Measurements from ENCODE around the gene INSYN2B. TPM values are rescaled to one million over a fixed set of nuclear protein-coding genes. Genes with fewer than 3 reads are reported as not detected.
A peak's percentile ranks its signal among the peaks of the same experiment; 100 is the strongest.

INSYN2B gene
- total RNA-seq, 3 donors from 2014 or later (not counting 1 experiment from before 2014, with no cell fraction given), result not detected

GRCh38 chr5:169943026-169943425, 37.3 kb downstream of the INSYN2B start:
- Mint-ChIP-seq H3K9me3 (no peaks in the 10 kb centered on the region), H3K4me1 (peaks cover 37 to 57% of the 10 kb centered on the region in 2 donors), H3K27ac (peak overlapping the region in 1 of 2 donors; percentile 73), H3K27me3 (ENCODE audit: low read depth in 2 of 2) (no peaks in the 10 kb centered on the region), H3K4me3 (no peak overlapping the region), H3K36me3 (no peaks in the 10 kb centered on the region)
- ATAC-seq, result no peak
- TF ChIP-seq, protein P1, sequence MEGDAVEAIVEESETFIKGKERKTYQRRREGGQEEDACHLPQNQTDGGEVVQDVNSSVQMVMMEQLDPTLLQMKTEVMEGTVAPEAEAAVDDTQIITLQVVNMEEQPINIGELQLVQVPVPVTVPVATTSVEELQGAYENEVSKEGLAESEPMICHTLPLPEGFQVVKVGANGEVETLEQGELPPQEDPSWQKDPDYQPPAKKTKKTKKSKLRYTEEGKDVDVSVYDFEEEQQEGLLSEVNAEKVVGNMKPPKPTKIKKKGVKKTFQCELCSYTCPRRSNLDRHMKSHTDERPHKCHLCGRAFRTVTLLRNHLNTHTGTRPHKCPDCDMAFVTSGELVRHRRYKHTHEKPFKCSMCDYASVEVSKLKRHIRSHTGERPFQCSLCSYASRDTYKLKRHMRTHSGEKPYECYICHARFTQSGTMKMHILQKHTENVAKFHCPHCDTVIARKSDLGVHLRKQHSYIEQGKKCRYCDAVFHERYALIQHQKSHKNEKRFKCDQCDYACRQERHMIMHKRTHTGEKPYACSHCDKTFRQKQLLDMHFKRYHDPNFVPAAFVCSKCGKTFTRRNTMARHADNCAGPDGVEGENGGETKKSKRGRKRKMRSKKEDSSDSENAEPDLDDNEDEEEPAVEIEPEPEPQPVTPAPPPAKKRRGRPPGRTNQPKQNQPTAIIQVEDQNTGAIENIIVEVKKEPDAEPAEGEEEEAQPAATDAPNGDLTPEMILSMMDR (IDR thresholded peaks at IDR 0.05), result no peak
- DNase-seq, result no peak
- Histone ChIP-seq H3K9me3 (ENCODE audit: control insufficient read depth, insufficient read depth, low read length) (no peaks in the 10 kb centered on the region), H3K27ac (ENCODE audit: low read length) (no peak overlapping the region), H3K36me3 (ENCODE audit: control insufficient read depth, insufficient read depth, low read length) (no peaks in the 10 kb centered on the region), H3K4me3 (ENCODE audit: low read length) (no peak overlapping the region), H3K4me1 (ENCODE audit: control insufficient read depth, insufficient read depth, low read length) (peaks cover 12% of the 10 kb centered on the region), H3K27me3 (ENCODE audit: control insufficient read depth, insufficient read depth, low read length) (no peaks in the 10 kb centered on the region)
- 98% methylated on average over 4 of the region's 4 CpGs for WGBS (ENCODE audit: insufficient coverage)
- intact Hi-C loops (cut with micrococcal nuclease), result no loop called here

DNA sequence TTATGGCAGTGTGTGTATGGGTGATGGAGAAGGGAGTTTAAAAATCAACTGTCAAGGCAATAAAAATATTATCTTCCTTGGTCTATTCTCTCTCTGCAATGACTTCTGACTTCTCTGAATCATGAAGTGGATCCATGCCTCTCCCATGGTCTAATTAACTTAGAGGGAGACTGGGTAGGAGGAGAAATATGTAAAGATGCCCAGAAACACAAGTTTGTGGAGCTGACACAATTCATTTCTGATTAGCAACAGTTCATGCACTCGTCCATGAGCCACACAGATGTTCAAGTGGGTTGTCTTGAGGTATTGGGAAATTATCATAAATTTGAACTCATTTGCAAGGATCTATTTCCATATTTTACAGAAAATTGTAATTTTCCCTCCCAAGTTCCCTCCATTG, 38.1 kb downstream of the INSYN2B start:
- 91% methylated on average over 1 of the region's 1 CpG for WGBS (ENCODE audit: insufficient coverage)
- TF ChIP-seq, protein P1 (IDR thresholded peaks at IDR 0.05), result no peak
- intact Hi-C loops (cut with micrococcal nuclease), result no loop called here
- Mint-ChIP-seq H3K9me3 (no peaks in the 10 kb centered on the region), H3K27ac (peak overlapping the region in 1 of 2 donors; percentile 66), H3K4me3 (no peak overlapping the region), H3K4me1 (peaks cover 37 to 57% of the 10 kb centered on the region in 2 donors), H3K36me3 (no peaks in the 10 kb centered on the region), H3K27me3 (ENCODE audit: low read depth in 2 of 2) (no peaks in the 10 kb centered on the region)
- DNase-seq (no peak), ATAC-seq (no peak)
- no peaks in the 10 kb centered on the region for H3K36me3 ChIP-seq (ENCODE audit: control insufficient read depth, insufficient read depth, low read length)
- H3K4me1 ChIP-seq (ENCODE audit: control insufficient read depth, insufficient read depth, low read length), result peaks cover 12% of the 10 kb centered on the region
- no peak overlapping the region for H3K27ac ChIP-seq (ENCODE audit: low read length)
- no peaks in the 10 kb centered on the region for H3K27me3 ChIP-seq (ENCODE audit: control insufficient read depth, insufficient read depth, low read length)
- H3K4me3 ChIP-seq (ENCODE audit: low read length), result no peak overlapping the region
- no peaks in the 10 kb centered on the region for H3K9me3 ChIP-seq (ENCODE audit: control insufficient read depth, insufficient read depth, low read length)

GRCh38 chr5:169941542-169941941, 38.8 kb downstream of the INSYN2B start:
- H3K27ac ChIP-seq (ENCODE audit: low read length), result no peak overlapping the region
- WGBS (ENCODE audit: insufficient coverage), result 96% methylated on average over 7 of the region's 7 CpGs
- H3K36me3 ChIP-seq (ENCODE audit: control insufficient read depth, insufficient read depth, low read length), result no peaks in the 10 kb centered on the region
- Mint-ChIP-seq H3K9me3 (no peaks in the 10 kb centered on the region), H3K4me1 (peaks cover 31 to 52% of the 10 kb centered on the region in 2 donors), H3K4me3 (no peak overlapping the region), H3K27ac (peak overlapping the region in 1 of 2 donors; percentile 66), H3K27me3 (ENCODE audit: low read depth in 2 of 2) (no peaks in the 10 kb centered on the region), H3K36me3 (no peaks in the 10 kb centered on the region)
- no peak overlapping the region for H3K4me3 ChIP-seq (ENCODE audit: low read length)
- ATAC-seq (no peak), DNase-seq (no peak)
- intact Hi-C loops (cut with micrococcal nuclease), result no loop called here
- TF ChIP-seq, protein P1 (IDR thresholded peaks at IDR 0.05), result no peak
- H3K4me1 ChIP-seq (ENCODE audit: control insufficient read depth, insufficient read depth, low read length), result peaks cover 12% of the 10 kb centered on the region
- H3K27me3 ChIP-seq (ENCODE audit: control insufficient read depth, insufficient read depth, low read length), result no peaks in the 10 kb centered on the region
- H3K9me3 ChIP-seq (ENCODE audit: control insufficient read depth, insufficient read depth, low read length), result no peaks in the 10 kb centered on the region

GRCh38 chr5:169939731-169940130, 40.6 kb downstream of the INSYN2B start:
- no peak for DNase-seq
- no peaks in the 10 kb centered on the region for H3K36me3 ChIP-seq (ENCODE audit: control insufficient read depth, insufficient read depth, low read length)
- no peak overlapping the region for H3K4me3 ChIP-seq (ENCODE audit: low read length)
- no peaks in the 10 kb centered on the region for H3K9me3 ChIP-seq (ENCODE audit: control insufficient read depth, insufficient read depth, low read length)
- Mint-ChIP-seq H3K4me3 (no peak overlapping the region), H3K27me3 (ENCODE audit: low read depth in 2 of 2) (no peaks in the 10 kb centered on the region), H3K4me1 (peaks cover 29 to 50% of the 10 kb centered on the region in 2 donors), H3K27ac (no peak overlapping the region), H3K9me3 (no peaks in the 10 kb centered on the region), H3K36me3 (no peaks in the 10 kb centered on the region)
- WGBS (ENCODE audit: insufficient coverage), result 88% methylated on average over 2 of the region's 2 CpGs
- peaks cover 20% of the 10 kb centered on the region for H3K4me1 ChIP-seq (ENCODE audit: control insufficient read depth, insufficient read depth, low read length)
- H3K27ac ChIP-seq (ENCODE audit: low read length), result no peak overlapping the region
- TF ChIP-seq, protein P1 (IDR thresholded peaks at IDR 0.05), result no peak
- no peaks in the 10 kb centered on the region for H3K27me3 ChIP-seq (ENCODE audit: control insufficient read depth, insufficient read depth, low read length)
- no peak for ATAC-seq
- intact Hi-C loops (cut with micrococcal nuclease), result no loop called here

Data from natural killer cell (primary cell).